Measurements from ENCODE around the gene INIP.
A peak's percentile ranks its signal among the peaks of the same experiment; 100 is the strongest.

INIP gene

DNA sequence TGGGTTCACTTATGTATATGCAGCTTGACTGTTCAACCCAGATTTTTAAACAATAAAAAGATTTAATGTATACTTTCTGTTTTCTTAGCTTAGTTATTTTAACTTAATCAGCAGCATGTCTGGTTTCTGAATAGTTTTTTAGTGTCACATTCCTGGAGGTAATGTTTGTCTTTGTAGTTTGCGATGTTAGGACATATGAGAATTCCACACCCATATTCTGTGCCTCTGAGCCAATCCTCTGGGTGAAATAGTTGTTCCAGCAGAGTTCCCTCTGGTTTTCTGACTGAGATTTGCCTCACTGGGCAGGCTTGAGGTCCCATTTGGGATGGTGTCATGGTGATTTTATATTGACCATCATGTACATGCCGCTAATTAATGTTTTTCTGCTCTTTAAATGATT, 48.6 kb downstream of the INIP start:
- DNase-seq = no peak

DNA sequence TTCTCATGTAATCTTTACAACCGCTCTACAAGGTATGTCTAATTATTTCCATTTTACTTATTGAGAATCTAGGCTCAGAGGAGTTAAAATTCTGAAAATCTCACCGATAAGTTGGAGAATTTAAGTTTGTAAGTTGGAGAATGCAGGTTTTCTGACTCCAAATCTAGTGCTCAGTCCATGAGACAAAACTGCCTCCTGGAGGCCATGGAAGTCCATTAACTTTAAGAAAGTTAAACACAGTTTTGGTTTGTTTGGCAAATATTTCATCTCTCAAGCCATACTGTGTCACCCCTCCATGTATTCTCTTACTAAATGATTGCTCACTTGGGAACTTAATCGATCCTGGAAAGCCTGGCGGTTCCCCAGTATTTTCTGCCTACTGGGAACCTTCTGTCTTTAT, 52.6 kb downstream of the INIP start:
- peak; percentile 36 for DNase-seq

DNA sequence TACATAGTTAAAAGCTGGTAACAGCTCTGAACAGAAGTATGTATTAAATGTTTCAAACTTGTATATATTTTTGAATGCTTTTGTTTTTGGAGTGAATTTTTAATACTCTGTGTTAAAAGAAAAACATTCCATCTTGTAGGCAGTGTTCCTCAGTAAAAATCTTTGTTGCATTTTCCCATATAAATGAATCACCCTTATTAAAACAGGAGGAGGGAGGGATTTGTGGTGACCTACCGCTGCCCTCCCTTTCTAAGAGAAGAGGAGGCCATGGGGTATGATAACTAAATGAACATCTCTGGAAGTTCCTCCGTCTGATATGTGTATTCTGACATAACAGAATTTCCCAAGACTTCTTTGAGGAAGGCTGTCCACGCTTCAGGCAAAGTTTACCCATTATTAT, 53.4 kb downstream of the INIP start:
- DNase-seq = peak; percentile 31

DNA sequence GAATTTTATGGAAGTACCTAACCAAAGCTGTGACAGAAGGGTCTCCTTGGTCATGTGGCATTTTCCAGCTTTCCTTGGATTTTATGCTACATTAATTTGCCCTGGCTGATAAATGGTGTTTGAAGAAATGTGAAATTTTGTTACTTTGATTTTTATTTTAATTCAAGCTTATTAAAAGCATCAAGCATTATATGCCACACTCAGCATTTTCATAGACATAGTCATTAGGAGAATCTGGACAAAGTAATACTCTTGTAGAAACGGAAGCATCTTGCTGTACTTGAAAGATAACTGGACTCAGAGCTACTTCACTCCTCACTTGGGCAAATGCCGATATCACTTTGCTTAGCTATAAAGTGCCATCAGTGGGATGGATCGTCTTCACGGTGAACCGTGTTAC, 54.2 kb downstream of the INIP start:
- no peak for DNase-seq

DNA sequence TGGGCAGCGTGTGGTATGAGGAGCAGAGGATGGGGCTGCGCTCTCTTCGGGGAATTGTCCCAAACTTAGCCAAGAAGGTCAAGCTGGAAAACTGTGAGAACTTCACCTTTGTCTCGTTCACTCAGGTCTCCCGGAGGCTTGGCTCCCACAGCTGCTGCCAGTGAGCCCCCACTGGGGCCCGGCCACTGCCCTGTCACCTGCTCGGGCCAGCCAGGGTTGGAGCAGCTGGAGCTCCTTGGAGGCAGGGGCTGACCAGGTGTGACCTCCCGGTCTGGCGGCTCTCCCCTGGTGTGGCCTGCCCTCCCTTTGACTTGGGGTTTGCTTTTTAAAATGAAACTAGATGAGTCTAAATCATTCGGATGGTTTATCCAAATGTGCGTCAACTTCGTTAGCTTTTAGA, 58.0 kb downstream of the INIP start:
- no peak for DNase-seq

DNA sequence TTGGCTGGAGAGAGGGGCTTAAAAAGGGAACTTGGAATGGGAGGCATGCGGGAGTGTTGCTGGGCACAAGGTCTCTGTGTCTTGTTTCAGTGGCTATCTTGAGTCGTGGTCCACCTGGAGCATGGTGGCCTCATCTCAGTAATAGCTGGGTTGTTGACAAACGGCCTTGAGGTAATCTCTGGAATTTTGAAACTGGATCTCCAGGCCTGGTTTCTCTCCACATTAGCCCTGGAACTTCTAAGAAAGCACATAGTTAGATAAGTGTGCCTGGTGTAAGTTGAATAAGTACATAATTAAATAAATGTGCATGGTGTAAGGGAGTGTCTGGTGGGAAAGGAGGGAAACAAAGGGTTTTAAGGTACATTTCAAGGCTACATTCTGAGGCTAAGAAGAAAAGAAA, 62.2 kb downstream of the INIP start:
- no peak for DNase-seq

DNA sequence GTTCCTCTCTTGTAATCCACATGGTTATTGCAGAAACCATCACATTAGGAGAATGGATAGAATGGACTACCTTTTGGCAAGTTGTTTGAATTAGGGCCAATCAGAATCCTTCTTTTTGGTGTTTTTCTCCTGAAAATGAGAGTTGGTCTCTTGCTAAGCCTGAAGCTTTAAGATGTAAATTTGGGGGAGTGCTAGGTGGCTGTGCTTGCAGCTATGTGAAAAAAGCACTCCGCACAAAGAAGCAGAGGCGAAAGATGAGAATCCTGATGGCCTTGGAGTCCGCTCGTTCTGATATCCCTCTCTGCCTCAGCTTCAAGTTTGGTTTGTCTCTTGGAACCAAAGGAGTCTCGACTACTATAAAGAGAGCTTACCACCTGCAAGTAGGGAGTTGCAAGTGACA, 63.6 kb downstream of the INIP start:
- no peak for DNase-seq

DNA sequence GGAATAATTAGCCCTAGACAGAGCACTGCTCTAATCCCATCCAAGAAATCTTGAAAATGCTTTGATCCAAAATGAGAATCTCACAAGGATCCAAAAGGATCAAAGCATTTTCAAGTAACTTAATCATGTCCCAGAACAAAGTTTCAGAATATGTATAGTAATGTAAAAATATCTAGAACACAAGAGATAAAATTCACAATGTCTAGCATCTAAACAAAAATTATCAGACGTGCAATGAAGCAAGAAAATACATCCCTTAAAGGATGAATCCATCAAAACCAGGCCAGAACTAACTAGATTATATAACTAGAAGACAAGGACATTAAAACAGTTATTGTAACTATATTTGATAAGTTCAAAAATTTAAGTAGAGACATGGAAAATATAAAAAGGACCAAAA, 69.3 kb downstream of the INIP start:
- no peak for DNase-seq

DNA sequence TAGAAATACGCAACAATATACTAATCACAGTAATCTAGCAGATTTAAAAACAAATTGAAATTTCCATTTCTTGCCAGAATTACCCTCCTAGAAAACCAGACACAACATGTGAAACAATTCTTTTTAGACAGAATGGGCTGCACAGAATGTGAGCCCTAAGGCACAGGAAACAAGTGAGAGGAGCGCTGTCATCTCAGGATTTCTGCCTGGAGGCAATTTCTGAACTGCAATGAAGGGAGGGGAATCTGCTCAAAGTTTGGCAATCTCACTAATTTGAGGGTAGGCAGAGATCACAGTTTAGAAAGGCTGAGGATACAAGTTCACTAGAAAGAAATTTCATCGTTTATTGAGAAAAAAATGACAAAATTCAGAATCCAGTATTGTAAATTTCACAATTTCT, 70.3 kb downstream of the INIP start:
- DNase-seq = peak; percentile 57

DNA sequence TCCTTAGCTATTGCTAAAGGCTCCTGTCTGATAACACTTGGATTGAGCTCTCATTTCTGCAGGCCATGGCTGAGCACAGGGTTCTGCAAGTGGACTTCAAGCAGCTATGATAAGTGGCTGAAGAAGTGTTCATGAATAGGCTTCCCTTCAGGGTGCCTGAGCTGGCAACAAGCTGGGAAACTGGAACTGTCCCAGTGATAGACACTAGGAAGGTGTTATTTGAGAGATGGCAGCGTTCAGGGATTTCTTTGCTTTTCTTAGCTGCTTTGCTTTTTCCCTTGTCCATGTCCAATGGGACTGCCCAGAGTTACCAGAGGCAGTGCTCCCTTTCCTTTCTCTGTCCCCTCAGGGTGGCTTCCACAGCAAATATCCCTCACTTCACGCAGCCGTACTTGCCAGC, 75.8 kb downstream of the INIP start:
- DNase-seq = no peak

DNA sequence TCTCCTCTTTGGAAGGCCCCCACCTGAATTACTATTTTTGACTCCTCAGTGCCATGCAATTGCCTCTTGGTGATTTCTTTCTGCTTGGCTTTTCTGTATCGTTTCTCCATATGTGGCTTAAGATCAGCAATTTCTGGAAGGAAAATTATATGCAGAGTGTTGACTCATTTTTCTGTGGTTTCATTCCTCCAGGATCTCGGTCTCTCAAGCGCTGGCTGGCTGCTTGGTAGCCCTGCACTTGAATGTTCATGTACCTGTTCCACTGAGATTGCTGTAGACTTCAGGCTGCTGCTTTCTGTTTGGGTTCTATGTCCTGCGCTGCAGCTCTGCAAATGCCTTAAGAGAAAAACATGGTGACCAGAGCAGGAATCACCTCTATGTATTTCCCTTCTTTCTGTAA, 77.6 kb downstream of the INIP start:
- DNase-seq = no peak
